GM23248 (cell line): ENCODE data around the gene RBM15. TPM values are rescaled to one million over a fixed set of nuclear protein-coding genes. Genes with fewer than 3 reads are reported as not detected.

Source experiments
- DNase-seq: peaks from one replicate; pipeline ENCODE4 v3.0.0-alpha.2; 2015
- H2AFZ ChIP-seq: fragments of 200-600 bp; sonication (generic); 2 replicates; pipeline ENCODE4 v1.6.1; 2016; ENCODE audit warnings: antibody characterized with exemption
- H3F3A ChIP-seq: fragments of 200-600 bp; sonication (generic); 2 replicates; pipeline ENCODE4 v1.6.1; 2016; ENCODE audit warnings: mild to moderate bottlenecking, antibody characterized with exemption, mixed run types; ENCODE audit not compliant: insufficient read depth
- H3K27ac ChIP-seq: fragments of 200-600 bp; sonication (generic); 2 replicates; pipeline ENCODE4 v1.5.1; 2016; ENCODE audit warnings: mild to moderate bottlenecking
- H3K27me3 ChIP-seq: fragments of 200-600 bp; sonication (generic); replicated peaks from 2 replicates; pipeline ENCODE4 v1.6.1; 2016; ENCODE audit warnings: mild to moderate bottlenecking; ENCODE audit not compliant: insufficient read depth
- H3K36me3 ChIP-seq: fragments of 200-600 bp; sonication (generic); 2 replicates; pipeline ENCODE4 v1.6.1; 2016; ENCODE audit warnings: low read depth, mild to moderate bottlenecking
- H3K4me1 ChIP-seq: fragments of 200-600 bp; sonication (generic); 2 replicates; pipeline ENCODE4 v1.6.1; 2016; ENCODE audit warnings: mild to moderate bottlenecking; ENCODE audit not compliant: insufficient read depth
- H3K4me2 ChIP-seq: fragments of 200-600 bp; sonication (generic); one replicate; pipeline ENCODE4 v1.6.1; 2016; ENCODE audit warnings: mild to moderate bottlenecking; ENCODE audit not compliant: unreplicated experiment
- H3K4me3 ChIP-seq: fragments of 200-600 bp; sonication (generic); 2 replicates; pipeline ENCODE4 v1.5.1; 2016; ENCODE audit warnings: mild to moderate bottlenecking
- H3K79me2 ChIP-seq: fragments of 200-600 bp; sonication (generic); 2 replicates; pipeline ENCODE4 v1.6.1; 2016; ENCODE audit warnings: mild to moderate bottlenecking; ENCODE audit not compliant: insufficient read depth
- H3K9ac ChIP-seq: fragments of 200-600 bp; sonication (generic); 2 replicates; pipeline ENCODE4 v1.6.1; 2016; ENCODE audit warnings: mild to moderate bottlenecking
- H3K9me2 ChIP-seq: fragments of 200-600 bp; sonication (generic); 2 replicates; pipeline ENCODE4 v1.6.1; 2016; ENCODE audit warnings: mixed run types, mild to moderate bottlenecking, moderate library complexity; ENCODE audit not compliant: insufficient read depth
- H3K9me3 ChIP-seq: fragments of 200-600 bp; sonication (generic); one replicate; pipeline ENCODE4 v1.6.1; 2017; ENCODE audit warnings: low read depth
- H4K20me1 ChIP-seq: fragments of 200-600 bp; sonication (generic); 2 replicates; pipeline ENCODE4 v1.6.0; 2016; ENCODE audit not compliant: insufficient read depth
- EZH2 ChIP-seq: fragments of 200-600 bp; sonication (generic); IDR thresholded peaks from 2 replicates; pipeline ENCODE4 v1.6.1; 2018; ENCODE audit warnings: antibody characterized with exemption, mild to moderate bottlenecking; ENCODE audit not compliant: insufficient read depth, poor library complexity, severe bottlenecking
- EZH2phosphoT487 ChIP-seq: fragments of 200-600 bp; sonication (generic); IDR thresholded peaks from 2 replicates; pipeline ENCODE4 v1.6.1; 2018; ENCODE audit warnings: antibody characterized with exemption, moderate library complexity, mild to moderate bottlenecking, low read depth; ENCODE audit not compliant: insufficient read depth
- WGBS, 2 experiments: methylation state at CpG; one replicate each; pipeline ENCODE4 v1.1.6; 2015 to 2017; ENCODE audit warnings: low lambda C conversion rate in 2 of 2, low coverage in 1 of 2; ENCODE audit errors: missing lambda C conversion rate in 2 of 2; 5-methylcytosine and 5-hydroxymethylcytosine counted together
- in situ Hi-C: fragments of 300-500 bp; cut with MboI; formaldehyde crosslinking; loops from 2 replicates; pipeline ENCODE4 v1.15.0; 2020
- polyA plus RNA-seq: library from polyadenylated mRNA; unstranded; fragments of >200 nt; fragmentation: Nextera tagmentation; extraction: Ambion mirVana; gene quantifications from 2 replicates; pipeline ENCODE4 v1.2.1, GENCODE V29; 2016
- total RNA-seq: library from RNA; depleted of rRNA; stranded (reverse); fragments of >200 nt; shearing (Covaris generic); gene quantifications from 2 replicates; pipeline ENCODE4 v1.2.3, GENCODE V29; 2014

Gene RBM15
- total and polyA plus RNA-seq, 2 experiments from 2014 or later, result 6.4 to 22.5 TPM

- Histone ChIP-seq H3K4me3 (no peak overlapping the region), H3K36me3 (no peaks in the 10 kb centered on the region), H3F3A (peaks cover 16% of the 10 kb centered on the region; the same call in 1 of the 2 replicates), H4K20me1 (no peaks in the 10 kb centered on the region), H2AFZ (no peak overlapping the region), H3K27me3 (no peaks in the 10 kb centered on the region), H3K79me2 (peaks cover 9% of the 10 kb centered on the region), H3K9ac (no peak overlapping the region), H3K4me2 (no peak overlapping the region), H3K4me1 (peaks cover 11% of the 10 kb centered on the region), H3K9me2 (no peaks in the 10 kb centered on the region), H3K27ac (no peak overlapping the region), H3K9me3 (no peaks in the 10 kb centered on the region)
- no peak for TF ChIP-seq EZH2
- TF ChIP-seq EZH2phosphoT487, result no peak
- in situ Hi-C loops, result no loop called here
- DNase-seq, result no peak
- WGBS, 2 experiments, result 73 to 82% methylated on average over 1 of the region's 1 CpG
Observed at GRCh38 chr1:110335265-110335664, 3.9 kb upstream of the RBM15 start.

GRCh38 chr1:110336300-110337039 is 2.7 kb upstream of the RBM15 start:
- Histone ChIP-seq H3K36me3 (0 out of 2 replicates have a peak, but pooled peaks cover 3% of the 10 kb centered on the region), H3K4me3 (no peak overlapping the region), H4K20me1 (no peaks in the 10 kb centered on the region), H3K79me2 (peaks cover 21% of the 10 kb centered on the region), H3K27ac (no peak overlapping the region), H3K9ac (no peak overlapping the region), H3K4me2 (no peak overlapping the region), H3F3A (peaks cover 16% of the 10 kb centered on the region; the same call in 1 of the 2 replicates), H3K27me3 (no peaks in the 10 kb centered on the region), H3K9me3 (no peaks in the 10 kb centered on the region), H3K9me2 (no peaks in the 10 kb centered on the region), H2AFZ (peak overlapping the region; percentile 28; the same call in 1 of the 2 replicates), H3K4me1 (peaks cover 21% of the 10 kb centered on the region)
- WGBS, 2 experiments, result 42 to 55% methylated on average over 1 of the region's 1 CpG
- in situ Hi-C loops, result no loop called here
- TF ChIP-seq EZH2 (no peak), EZH2phosphoT487 (no peak)
- DNase-seq, result peak; percentile 32

- Histone ChIP-seq H3K27me3 (no peaks in the 10 kb centered on the region), H3K9me2 (no peaks in the 10 kb centered on the region), H4K20me1 (no peaks in the 10 kb centered on the region; the same call in 1 of the 2 replicates), H2AFZ (peak overlapping the region; percentile 89), H3K9ac (peak overlapping the region; percentile 94), H3K4me2 (peak overlapping the region; percentile 96), H3K27ac (peak overlapping the region; percentile 98), H3K36me3 (0 out of 2 replicates have a peak, but pooled peaks cover 10% of the 10 kb centered on the region), H3F3A (peaks cover 16% of the 10 kb centered on the region; the same call in 1 of the 2 replicates), H3K9me3 (no peaks in the 10 kb centered on the region), H3K4me3 (peak overlapping the region; percentile 98), H3K79me2 (peaks cover 34% of the 10 kb centered on the region), H3K4me1 (peaks cover 34% of the 10 kb centered on the region)
- in situ Hi-C loops, result no loop called here
- WGBS, 2 experiments, result 2 to 4% methylated on average over 35 to 36 of the region's 36 CpGs
- TF ChIP-seq EZH2phosphoT487, result no peak
- peak; percentile 49 for DNase-seq
Observed at GRCh38 chr1:110337704-110338308, 1.4 kb upstream of the RBM15 start.

GRCh38 chr1:110338309-110338885 is 780 bp upstream of the RBM15 start:
- in situ Hi-C loops, result no loop called here

More at GRCh38 chr1:110338309-110338885, 780 bp upstream of the RBM15 start:
- DNase-seq, result peak; percentile 90
- H3K4me2 ChIP-seq, result peak overlapping the region; percentile 96
- H3K4me3 ChIP-seq, result peak overlapping the region; percentile 98
- H3K9me3 ChIP-seq, result no peaks in the 10 kb centered on the region
- H3K9ac ChIP-seq, result peak overlapping the region; percentile 94
- H3K9me2 ChIP-seq, result no peaks in the 10 kb centered on the region
- peaks cover 40% of the 10 kb centered on the region for H3K4me1 ChIP-seq
- H3K27ac ChIP-seq, result peak overlapping the region; percentile 98
- TF ChIP-seq EZH2phosphoT487, result no peak
- no peak for TF ChIP-seq EZH2
- peak overlapping the region; percentile 89 for H2AFZ ChIP-seq
- 1% methylated on average over 52 to 57 of the region's 57 CpGs for WGBS, 2 experiments
- H4K20me1 ChIP-seq, result peaks cover 2% of the 10 kb centered on the region; the same call in 1 of the 2 replicates
- H3F3A ChIP-seq, result peaks cover 16% of the 10 kb centered on the region; the same call in 1 of the 2 replicates
- H3K27me3 ChIP-seq, result no peaks in the 10 kb centered on the region
- H3K79me2 ChIP-seq, result peaks cover 40% of the 10 kb centered on the region
- 0 out of 2 replicates have a peak, but pooled peaks cover 12% of the 10 kb centered on the region for H3K36me3 ChIP-seq
